Caco-2 (cell line): ENCODE measurements around the gene FBLN1. TPM values are rescaled to one million over a fixed set of nuclear protein-coding genes. Genes with fewer than 3 reads are reported as not detected.

Source experiments
- BruUV-seq: library from RNA; stranded (reverse); fragments of 400-500 nt; replicated peaks from 2 replicates; lab custom pipeline; 2021; lab: Mats Ljungman, UMichigan
- CTCF ChIA-PET: fragments of 300-600 bp; sonication (Branson Sonifier 250); formaldehyde crosslinking; loops from one replicate; lab custom pipeline; 2022; ENCODE audit warnings: antibody characterized with exemption; lab: Charles Lee
- POLR2A ChIA-PET: fragments of 300-600 bp; sonication (Branson Sonifier 250); formaldehyde crosslinking; loops from one replicate; lab custom pipeline; 2022; ENCODE audit warnings: antibody characterized with exemption; lab: Charles Lee
- DNase-seq, 2 experiments: peaks; one replicate each; pipeline versions ENCODE4 v3.0.0 to v3.0.0-alpha.2; 2020 to 2022
- H3K27me3 ChIP-seq: replicated peaks from 2 replicates; pipeline ENCODE4 v1.6.0; 2011; ENCODE audit warnings: low read length; ENCODE audit not compliant: control insufficient read depth, insufficient read depth
- H3K36me3 ChIP-seq: 2 replicates; pipeline ENCODE4 v1.5.1; 2011; ENCODE audit warnings: low read length; ENCODE audit not compliant: control insufficient read depth, insufficient read depth
- H3K4me1 ChIP-seq: fragments of 250-450 bp; sonication (Bioruptor Pico); 2 replicates; pipeline ENCODE4 v1.5.1; 2020; ENCODE audit warnings: mild to moderate bottlenecking
- H3K4me3 ChIP-seq: 2 replicates; pipeline ENCODE4 v1.5.1; 2011; ENCODE audit warnings: low read depth, mild to moderate bottlenecking, control low read depth, low read length
- H3K9me3 ChIP-seq: fragments of 250-450 bp; sonication (Bioruptor Pico); 2 replicates; pipeline ENCODE4 v1.5.1; 2020; ENCODE audit warnings: mild to moderate bottlenecking, moderate library complexity
- H3K27ac Mint-ChIP-seq: one replicate; pipeline ENCODE4 v1.8.0; 2022; ENCODE audit warnings: mixed read lengths; ENCODE audit not compliant: unreplicated experiment
- H3K27me3 Mint-ChIP-seq: one replicate; pipeline ENCODE4 v1.8.0; 2022; ENCODE audit warnings: mixed read lengths; ENCODE audit not compliant: insufficient read depth, unreplicated experiment
- H3K36me3 Mint-ChIP-seq: one replicate; pipeline ENCODE4 v1.8.0; 2022; ENCODE audit warnings: mild to moderate bottlenecking, mixed read lengths; ENCODE audit not compliant: insufficient read depth, unreplicated experiment
- H3K4me1 Mint-ChIP-seq: one replicate; pipeline ENCODE4 v1.8.0; 2022; ENCODE audit warnings: low read depth, mixed read lengths; ENCODE audit not compliant: unreplicated experiment
- H3K4me3 Mint-ChIP-seq: one replicate; pipeline ENCODE4 v1.8.0; 2022; ENCODE audit warnings: mild to moderate bottlenecking, moderate library complexity, mixed read lengths; ENCODE audit not compliant: unreplicated experiment
- H3K9me3 Mint-ChIP-seq: one replicate; pipeline ENCODE4 v1.8.0; 2022; ENCODE audit warnings: mixed read lengths; ENCODE audit not compliant: unreplicated experiment
- intact Hi-C: fragments of 100-400 bp; cut with micrococcal nuclease; formaldehyde crosslinking; loops from one replicate; pipeline ENCODE4 v1.10.0; 2022; ENCODE audit not compliant: unreplicated experiment
- total RNA-seq: library from RNA; stranded (reverse); gene quantifications from 2 replicates; pipeline ENCODE4 v1.2.3, GENCODE V29; 2022
- TF ChIP-seq, protein P1 (sequence below), 2 experiments: fragments of 200-600 bp in 1 of 2; IDR thresholded peaks; 1 replicate in 1 of 2; 2 replicates in 1 of 2; pipeline versions ENCODE4 v1.5.1 to v1.8.0; 2011 to 2022; ENCODE audit warnings: antibody characterized with exemption in 1 of 2, control low read depth in 1 of 2, inconsistent platforms in 1 of 2, low read depth in 1 of 2, low read length in 1 of 2, mild to moderate bottlenecking in 1 of 2, moderate library complexity in 1 of 2; ENCODE audit not compliant: insufficient read depth in 1 of 2, severe bottlenecking in 1 of 2, unreplicated experiment in 1 of 2

The FBLN1 gene
- total RNA-seq, 1 experiment from 2014 or later: 519 TPM

DNA sequence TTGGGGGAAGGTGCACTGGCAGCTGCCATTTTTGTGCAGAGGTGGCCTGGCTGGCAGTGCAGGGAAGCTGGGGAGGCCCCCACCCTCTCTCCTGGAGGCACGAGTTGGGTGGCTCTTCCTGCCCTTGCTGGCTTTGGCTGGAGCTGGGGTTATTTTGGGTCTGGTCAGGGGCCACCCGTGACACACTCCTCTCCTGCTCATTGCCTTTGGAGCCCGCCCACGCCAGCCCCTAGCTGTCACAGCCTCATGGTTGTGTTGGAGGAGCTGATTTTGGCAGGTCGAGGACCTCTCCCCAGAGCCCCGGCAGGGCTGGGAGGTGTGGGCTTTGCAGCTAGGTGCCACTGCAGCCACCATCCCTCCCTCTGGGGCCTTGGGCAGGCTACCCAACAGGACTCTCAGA is 21.5 kb downstream of the FBLN1 start:
- no TSS peak for BruUV-seq

DNA sequence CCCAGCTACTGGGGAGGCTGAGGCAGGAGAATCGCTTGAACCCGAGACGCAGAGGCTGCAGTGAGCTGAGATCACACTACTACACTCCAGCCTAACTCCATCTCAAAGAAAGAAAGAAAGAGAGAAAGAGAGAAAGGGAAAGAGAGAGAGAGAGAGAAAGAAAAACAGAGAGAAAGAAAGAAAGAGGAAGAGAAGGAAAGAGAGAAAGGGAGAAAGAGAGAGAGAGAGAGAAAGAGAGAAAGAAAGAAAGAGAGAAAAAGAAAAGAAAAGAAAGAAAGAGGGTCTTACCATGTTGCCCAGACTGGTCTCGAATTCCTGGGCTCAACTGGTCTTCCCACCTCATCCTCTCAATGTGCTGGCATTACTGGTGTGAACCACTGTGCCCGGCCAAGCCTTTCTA is 22.3 kb downstream of the FBLN1 start:
- Histone ChIP-seq H3K9me3 (no peaks in the 10 kb centered on the region), H3K27me3 (no peaks in the 10 kb centered on the region), H3K36me3 (peaks cover 7% of the 10 kb centered on the region), H3K4me3 (no peak overlapping the region), H3K4me1 (no peaks in the 10 kb centered on the region)
- Mint-ChIP-seq H3K4me3 (no peak overlapping the region), H3K9me3 (no peaks in the 10 kb centered on the region), H3K4me1 (no peaks in the 10 kb centered on the region), H3K36me3 (peaks cover 83% of the 10 kb centered on the region), H3K27ac (no peak overlapping the region), H3K27me3 (no peaks in the 10 kb centered on the region)
- TF ChIP-seq, protein P1, sequence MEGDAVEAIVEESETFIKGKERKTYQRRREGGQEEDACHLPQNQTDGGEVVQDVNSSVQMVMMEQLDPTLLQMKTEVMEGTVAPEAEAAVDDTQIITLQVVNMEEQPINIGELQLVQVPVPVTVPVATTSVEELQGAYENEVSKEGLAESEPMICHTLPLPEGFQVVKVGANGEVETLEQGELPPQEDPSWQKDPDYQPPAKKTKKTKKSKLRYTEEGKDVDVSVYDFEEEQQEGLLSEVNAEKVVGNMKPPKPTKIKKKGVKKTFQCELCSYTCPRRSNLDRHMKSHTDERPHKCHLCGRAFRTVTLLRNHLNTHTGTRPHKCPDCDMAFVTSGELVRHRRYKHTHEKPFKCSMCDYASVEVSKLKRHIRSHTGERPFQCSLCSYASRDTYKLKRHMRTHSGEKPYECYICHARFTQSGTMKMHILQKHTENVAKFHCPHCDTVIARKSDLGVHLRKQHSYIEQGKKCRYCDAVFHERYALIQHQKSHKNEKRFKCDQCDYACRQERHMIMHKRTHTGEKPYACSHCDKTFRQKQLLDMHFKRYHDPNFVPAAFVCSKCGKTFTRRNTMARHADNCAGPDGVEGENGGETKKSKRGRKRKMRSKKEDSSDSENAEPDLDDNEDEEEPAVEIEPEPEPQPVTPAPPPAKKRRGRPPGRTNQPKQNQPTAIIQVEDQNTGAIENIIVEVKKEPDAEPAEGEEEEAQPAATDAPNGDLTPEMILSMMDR (IDR thresholded peaks at IDR 0.05; ENCODE audit: insufficient read depth in 1 of 2, low read depth in 1 of 2, low read length in 1 of 2, severe bottlenecking in 1 of 2, unreplicated experiment in 1 of 2): no peak
- BruUV-seq: no TSS peak
- ChIA-PET POLR2A (no interaction called here), CTCF (no interaction called here)
- intact Hi-C loops: no loop called here
- DNase-seq: no peak

More for the DNA sequence above, 21.5 kb downstream of the FBLN1 start:
- no peaks in the 10 kb centered on the region for H3K9me3 Mint-ChIP-seq
- no peak overlapping the region for H3K4me3 ChIP-seq
- DNase-seq: no peak
- no peak overlapping the region for H3K27ac Mint-ChIP-seq
- H3K36me3 Mint-ChIP-seq: peaks cover 85% of the 10 kb centered on the region
- intact Hi-C loops: no loop called here
- H3K27me3 Mint-ChIP-seq: no peaks in the 10 kb centered on the region
- H3K27me3 ChIP-seq: no peaks in the 10 kb centered on the region
- POLR2A ChIA-PET: no interaction called here
- peaks cover 7% of the 10 kb centered on the region for H3K36me3 ChIP-seq
- no peaks in the 10 kb centered on the region for H3K4me1 Mint-ChIP-seq
- CTCF ChIA-PET: no interaction called here
- H3K4me3 Mint-ChIP-seq: no peak overlapping the region
- H3K4me1 ChIP-seq: no peaks in the 10 kb centered on the region
- TF ChIP-seq, protein P1 (IDR thresholded peaks at IDR 0.05; ENCODE audit: insufficient read depth in 1 of 2, low read depth in 1 of 2, low read length in 1 of 2, severe bottlenecking in 1 of 2, unreplicated experiment in 1 of 2): no peak
- H3K9me3 ChIP-seq: no peaks in the 10 kb centered on the region

DNA sequence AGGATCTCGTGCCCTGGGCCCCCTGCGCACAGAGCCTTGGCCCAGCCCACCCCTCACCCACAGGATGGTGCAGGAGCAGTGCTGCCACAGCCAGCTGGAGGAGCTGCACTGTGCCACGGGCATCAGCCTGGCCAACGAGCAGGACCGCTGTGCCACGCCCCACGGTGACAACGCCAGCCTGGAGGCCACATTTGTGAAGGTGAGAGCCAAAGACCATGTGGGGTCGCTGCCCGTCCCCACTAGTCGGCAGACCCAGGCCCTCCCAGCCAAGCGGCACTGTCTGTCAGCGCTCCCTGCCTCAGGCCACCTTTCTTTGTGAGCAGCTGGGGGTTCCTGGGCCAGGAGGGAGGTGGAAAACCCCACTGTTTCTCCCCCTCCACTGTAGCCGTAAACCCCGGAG is 22.8 kb downstream of the FBLN1 start:
- Mint-ChIP-seq H3K27ac (no peak overlapping the region), H3K27me3 (no peaks in the 10 kb centered on the region), H3K4me1 (peaks cover 5% of the 10 kb centered on the region), H3K9me3 (no peaks in the 10 kb centered on the region), H3K36me3 (peaks cover 83% of the 10 kb centered on the region), H3K4me3 (no peak overlapping the region)
- Histone ChIP-seq H3K4me3 (no peak overlapping the region), H3K4me1 (no peaks in the 10 kb centered on the region), H3K36me3 (peaks cover 7% of the 10 kb centered on the region), H3K9me3 (no peaks in the 10 kb centered on the region), H3K27me3 (no peaks in the 10 kb centered on the region)
- ChIA-PET POLR2A (no interaction called here), CTCF (no interaction called here)
- no peak for DNase-seq
- intact Hi-C loops: no loop called here
- TF ChIP-seq, protein P1 (IDR thresholded peaks at IDR 0.05; ENCODE audit: insufficient read depth in 1 of 2, low read depth in 1 of 2, low read length in 1 of 2, severe bottlenecking in 1 of 2, unreplicated experiment in 1 of 2): no peak
- no TSS peak for BruUV-seq
